NCI-H2029 (cell line): Measurements from ENCODE around the gene FAAH.

Experiments
- DNase-seq: peaks from one replicate; lab custom pipeline; 2025; lab: John Stamatoyannopoulos, UW

Gene FAAH

DNA sequence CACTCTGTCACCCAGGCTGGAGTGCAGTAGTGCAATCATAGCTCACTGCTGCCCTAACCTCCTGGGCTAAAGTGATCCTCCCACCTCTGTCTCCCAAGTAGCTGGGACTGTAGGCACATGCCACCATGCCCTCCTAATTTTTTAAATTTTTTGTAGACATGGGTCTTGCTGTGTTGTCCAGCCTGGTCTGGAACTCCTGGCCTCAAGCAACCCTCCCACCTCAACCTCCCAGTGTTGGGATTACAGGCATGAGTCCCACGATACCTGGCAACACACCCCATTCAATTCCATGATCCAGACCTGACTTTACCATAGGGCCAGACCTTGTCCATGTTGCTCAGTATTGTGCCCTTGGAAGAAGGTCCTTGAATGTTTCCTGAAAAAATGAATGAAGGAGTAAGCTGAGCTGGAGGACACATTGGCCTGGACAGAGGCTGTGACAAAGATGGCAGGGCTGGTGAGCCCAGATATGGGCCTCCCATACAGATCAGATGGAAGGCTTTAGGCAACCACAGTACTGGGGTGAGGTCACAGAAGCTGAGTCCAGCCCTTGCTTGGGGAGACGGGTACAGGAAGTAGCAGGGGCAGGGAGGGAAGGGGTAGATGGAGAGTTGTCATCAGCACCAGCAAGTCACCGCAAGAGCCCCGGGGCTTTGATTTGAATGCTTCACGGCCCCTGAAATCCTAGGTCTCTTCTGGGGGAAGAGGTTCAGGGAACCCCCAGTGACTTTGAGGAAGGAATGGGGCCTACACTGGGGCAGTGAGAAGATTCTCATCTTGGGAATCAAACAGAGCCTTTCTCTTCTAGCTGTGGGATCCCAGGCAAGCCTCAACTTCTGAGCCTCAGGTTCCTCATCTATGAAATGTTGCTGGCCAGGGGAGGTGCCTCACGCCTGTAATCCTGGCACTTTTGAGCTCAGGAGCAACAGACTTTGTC is 55.4 kb downstream of the FAAH start:
- no peak for DNase-seq

DNA sequence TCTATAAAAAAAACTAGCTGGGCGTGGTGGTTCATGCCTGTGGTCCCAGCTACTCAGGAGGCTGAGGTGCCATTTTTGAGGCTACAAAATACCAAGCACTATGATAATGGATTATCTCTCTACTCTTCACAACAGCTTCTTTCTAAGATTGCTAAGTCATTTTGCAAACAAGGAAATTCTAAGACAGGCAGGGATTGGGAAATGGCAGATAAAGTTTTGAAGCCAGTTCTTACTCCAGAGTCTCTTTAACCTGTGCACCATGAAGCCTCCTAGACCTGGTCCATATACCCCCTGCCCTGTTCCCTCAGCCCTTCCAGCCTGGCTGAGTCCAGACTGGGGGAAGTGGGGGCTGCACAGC is 56.0 kb downstream of the FAAH start:
- DNase-seq, result no peak

DNA sequence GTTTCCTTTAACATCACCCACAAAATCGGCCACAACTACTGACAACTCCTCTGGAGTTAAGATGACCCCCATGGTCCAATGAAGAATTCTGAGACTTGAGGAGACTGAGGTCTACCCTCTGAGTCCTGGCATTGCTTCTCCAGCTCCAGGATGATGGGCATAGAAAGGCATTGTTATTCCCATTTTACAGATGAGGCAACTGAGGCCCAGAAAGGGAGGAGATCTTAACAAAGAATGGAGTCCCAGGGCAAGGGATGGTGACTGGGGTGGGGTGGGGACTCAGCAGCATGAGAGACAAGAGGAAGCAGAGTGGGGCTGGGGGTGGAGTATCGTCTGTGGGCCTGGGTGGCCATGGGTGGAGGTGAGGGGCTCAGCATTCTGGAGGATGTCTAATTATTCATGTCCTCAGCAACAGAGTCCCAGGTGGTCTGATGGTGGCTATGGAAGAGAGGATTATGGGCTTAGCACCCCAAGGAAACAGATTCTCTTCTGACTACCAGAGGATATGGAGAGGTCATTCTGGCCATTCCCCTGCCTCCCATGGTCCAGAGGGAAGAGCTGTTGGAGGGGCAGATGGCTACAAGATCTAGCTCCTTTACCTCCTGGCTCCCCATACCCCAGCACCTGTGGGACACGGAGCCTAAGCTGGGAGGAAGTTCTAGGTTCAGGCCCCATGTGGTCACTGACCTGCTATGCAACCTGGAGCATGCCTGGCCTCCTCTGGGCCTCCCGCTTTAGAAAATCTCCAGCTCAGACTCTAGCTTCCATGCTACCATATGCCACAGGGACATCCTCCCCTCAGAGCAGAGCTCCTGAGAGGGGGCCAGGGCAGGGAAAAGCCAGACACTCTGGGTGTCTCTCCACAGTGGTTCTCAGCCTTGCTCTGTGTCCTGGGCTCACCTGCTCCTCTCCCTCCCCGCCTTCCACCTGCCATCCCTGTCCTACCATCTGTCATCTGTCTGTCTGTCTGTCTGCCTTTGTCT is 58.1 kb downstream of the FAAH start:
- no peak for DNase-seq

DNA sequence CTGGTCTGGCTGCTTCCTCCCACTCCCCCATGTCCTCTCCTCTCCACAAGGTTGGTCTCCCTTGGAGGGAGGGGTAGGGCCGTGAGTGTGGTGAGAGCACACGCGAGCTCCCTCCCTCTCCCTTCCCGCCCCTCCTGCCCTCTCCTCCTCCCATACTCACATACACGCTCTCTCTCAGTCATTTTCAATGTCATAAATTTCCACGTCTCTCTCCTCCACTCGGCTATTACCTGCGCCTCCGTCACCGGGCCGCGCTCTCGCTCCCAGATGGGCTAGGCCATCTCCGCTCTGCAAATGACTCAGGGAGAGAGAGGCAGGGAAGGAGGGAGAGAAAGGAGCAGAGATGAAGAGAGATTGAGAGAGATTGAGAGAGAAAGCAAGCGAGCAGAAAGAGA is 58.8 kb downstream of the FAAH start:
- DNase-seq, result no peak

DNA sequence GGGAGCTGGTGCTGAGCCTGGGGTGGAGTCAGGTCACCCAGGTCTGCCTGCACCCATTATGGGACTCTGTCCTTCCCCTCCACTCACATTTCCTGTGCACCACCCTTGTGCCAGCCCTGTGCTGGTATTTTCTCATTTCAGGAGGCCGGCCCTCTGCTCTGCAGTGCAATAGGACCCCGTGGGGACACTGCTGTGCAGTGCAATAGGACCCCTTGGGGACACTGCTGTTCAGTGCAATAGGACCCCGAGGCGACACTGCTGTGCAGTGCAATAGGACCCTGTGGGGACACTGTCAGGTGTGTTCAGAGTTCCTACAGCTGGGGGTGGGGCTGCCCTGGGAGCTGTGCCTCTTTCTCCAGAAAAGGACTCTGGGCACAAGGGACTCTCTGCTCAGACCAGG is 59.3 kb downstream of the FAAH start:
- no peak for DNase-seq

DNA sequence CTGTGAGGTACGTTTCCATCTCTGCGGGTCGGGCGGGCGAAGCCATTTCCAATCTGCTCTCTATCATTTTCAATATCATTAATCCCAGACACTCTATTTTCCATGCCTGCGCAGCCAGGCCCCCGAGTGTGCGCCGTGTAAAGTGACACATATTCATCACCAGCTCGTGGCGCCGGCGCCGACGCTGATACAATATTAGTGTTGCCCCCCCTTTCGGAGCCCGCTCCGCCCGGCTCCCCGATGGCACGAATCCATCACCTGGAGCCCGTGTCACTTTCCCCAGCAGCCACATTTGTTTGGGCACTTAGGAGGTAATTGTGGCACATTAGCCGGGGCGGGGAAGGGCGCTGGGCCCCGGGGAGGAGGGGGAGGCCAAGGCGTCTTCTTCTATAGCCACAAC is 61.8 kb downstream of the FAAH start:
- DNase-seq, result no peak

DNA sequence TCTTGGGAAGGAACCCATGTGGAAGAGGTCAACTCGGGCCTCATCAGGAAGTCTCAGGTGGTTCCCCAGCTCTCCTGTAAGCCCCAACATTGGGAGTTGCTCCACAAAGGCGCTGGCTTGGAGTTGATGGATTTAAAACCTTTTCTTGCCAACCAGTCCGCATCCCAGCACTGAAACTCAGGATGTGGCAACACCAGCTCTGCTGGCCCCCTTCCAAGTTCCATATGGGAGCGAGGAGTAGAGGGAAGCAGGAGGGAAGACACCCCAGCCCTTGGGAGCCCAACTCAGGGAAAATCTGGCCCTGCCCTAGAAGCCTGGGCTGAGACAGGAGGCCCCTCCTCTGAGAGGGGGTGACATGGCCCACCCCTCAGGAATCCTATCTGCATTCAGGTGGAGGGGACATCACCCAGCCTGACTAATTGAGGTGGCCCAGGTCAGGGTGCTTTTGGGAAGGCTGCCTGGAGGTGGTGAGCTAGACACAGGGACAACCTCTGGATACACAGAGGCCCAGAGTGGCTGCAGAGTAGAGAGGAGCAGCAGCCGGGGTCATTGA is 62.4 kb downstream of the FAAH start:
- no peak for DNase-seq

DNA sequence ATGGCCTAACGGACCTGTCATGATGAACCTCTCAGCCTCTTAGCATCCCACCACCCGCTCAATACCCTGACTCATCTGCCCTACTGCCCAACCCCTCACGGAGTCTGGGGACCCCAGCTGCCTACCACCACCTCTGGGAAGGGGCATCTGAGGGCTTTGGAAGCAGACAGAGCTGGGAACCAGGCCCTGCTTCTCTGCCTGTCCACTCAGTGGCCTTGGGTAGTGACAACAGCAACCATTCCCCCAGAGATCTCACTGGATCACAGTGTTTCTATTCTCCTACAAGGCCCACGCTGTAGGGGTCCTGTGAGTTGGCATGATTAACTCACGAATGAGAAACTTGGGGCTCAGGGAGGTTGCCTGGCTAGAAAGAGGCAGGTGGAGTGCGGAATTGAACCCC is 63.1 kb downstream of the FAAH start:
- no peak for DNase-seq

DNA sequence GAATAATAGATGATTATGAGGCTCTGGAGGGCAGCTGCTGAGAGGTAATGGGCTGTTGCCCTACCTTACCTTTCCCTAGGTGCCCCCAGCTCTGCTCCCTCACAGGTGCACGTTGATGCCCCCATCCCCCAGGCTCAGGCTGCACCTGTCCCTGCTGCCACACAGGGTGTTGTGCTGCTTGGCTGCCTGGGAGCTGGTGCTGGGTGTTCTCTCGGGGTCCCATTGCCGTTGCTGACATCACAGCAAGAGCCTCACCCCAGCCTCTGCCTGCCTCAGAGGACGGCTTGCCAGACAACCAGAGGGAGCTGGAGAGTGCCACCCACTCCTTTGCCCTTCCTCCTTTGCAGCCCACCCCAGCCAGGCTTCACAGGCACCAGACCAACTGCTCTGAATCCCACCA is 64.1 kb downstream of the FAAH start:
- no peak for DNase-seq

DNA sequence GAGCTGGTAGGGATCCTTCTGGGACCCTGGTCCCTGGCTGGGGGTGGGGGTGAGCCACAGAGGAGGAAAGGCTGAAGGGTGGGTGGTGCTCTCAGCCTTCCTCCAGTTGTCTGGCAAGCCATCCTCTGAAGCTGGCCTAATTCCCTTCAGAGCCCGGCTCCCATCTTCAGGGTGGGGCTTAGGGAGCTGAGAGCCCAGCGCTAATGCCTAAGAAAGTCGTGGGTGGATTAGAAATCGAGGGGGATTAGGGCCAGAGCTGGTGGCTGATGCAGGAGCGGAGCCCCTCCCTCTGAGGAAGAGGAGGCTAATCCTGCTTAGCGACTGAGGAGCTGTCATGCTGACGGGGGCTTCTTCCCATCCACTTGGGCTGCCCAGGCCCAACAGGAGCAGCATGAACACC is 64.7 kb downstream of the FAAH start:
- no peak for DNase-seq

DNA sequence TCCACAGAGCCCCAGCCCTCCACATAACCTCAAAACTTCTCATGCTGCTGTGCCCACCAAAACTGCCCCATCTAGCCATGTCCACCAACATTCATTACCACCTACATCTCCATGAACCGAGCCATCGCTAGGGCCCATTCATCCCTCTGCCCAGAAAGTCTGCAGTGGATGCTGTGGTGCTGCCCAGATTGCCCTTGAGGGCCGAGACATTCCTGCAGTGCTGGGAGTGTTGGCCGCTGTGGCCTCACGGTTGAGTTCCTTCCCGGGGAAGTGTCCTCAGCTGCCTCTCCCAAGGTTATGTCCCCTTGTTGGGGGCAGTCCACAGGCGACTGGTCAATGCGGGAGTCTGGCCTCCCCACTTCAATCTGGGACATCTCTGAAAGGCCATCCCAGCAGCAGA is 65.2 kb downstream of the FAAH start:
- no peak for DNase-seq

DNA sequence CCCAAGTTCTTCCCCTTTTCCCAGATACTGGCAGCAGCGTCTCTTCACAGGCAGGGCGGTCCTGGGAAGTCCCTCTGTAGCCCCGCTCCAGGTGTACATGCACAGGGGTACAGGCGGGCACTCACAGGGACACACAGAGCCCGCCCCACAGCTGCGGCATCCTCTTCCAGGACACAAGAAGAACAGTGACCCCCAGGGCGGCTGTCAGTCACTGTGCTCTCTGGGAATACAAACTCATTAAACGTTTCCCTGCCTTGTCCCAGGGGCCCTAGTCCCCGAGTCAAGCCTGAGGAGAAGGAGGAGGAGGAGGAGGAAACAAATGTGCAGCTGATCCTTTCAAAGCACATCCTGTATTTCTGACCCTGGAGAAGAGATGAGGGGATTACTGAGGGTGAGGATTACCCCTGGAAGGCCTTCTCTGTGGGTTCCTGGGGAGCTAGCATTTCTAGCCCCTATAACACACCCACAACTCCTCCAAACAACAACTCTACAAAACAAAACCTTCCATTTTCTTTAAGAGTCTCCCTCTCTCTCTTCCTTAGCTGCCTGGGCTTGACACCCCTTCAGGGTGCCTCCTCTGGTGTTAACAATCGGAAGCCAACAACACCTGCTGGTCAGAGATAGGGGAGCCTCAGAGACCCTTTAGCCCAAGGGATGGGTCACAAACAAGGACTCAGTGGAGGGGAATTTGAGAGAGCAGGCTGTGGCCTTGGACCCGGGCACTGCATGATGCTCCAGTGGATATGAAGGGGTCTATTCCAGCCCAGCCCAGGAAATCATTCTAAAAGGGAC is 67.1 kb downstream of the FAAH start:
- DNase-seq, result no peak

DNA sequence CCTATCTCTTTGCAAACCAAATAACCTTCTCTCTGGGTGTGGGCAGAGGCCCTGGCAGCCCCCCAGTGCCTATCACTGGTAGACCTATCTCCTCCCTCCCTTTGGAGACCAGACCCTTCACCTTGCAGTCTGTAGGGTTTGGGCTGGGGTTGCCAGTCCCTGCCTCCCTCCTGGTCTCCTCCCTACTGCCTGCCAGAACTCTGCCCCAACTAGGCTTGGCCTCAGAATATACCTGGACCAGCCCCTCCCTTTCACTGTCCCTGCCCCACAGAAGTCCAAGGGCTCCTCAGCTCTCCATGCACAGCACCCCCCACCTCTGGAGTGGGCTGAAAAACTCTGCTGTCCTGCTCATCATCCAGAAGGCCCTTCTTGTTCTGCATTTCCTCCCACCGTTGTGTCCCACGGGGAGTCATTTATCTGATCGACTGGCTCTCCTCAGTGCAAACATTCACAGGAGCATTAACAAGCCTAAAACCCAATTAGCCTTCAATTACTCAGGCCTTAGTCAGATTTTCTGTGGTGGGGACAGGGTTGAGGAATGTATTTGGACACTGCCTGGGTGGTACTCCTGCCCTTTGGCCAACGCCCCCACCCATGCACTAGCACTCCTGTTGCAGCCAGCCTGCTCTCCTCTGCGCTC is 67.8 kb downstream of the FAAH start:
- no peak for DNase-seq
